C4-2B (cell line): ENCODE results near the gene RGS19.

Experiments used
- CTCF ChIP-seq: fragments of 450-650 bp; conservative IDR thresholded peaks from 2 replicates; pipeline ENCODE4 v1.5.1; 2017; ENCODE audit warnings: mild to moderate bottlenecking
- ZFX ChIP-seq: fragments of 450-650 bp; IDR thresholded peaks from 2 replicates; pipeline ENCODE4 v1.6.1; 2017

GRCh38 chr20:64033981-64034493 lies 45.3 kb downstream of the RGS19 start:
- TF ChIP-seq CTCF (no peak), ZFX (no peak)
